ENCODE results near the gene ELP1. TPM values are rescaled to one million over a fixed set of nuclear protein-coding genes. Genes with fewer than 3 reads are reported as not detected.

ELP1 gene
- total and polyA plus RNA-seq, 4 donors = 4.3 to 20.0 (median 16.7) TPM

Other genes with a start within 250 kb of the ELP1 start
- not detected for gene ACTL7B, start 78.1 kb downstream of the ELP1 start, total RNA-seq
- not detected for gene ACTL7B, start 78.1 kb downstream of the ELP1 start, polyA plus RNA-seq
- gene ACTL7A, start 71.9 kb downstream of the ELP1 start, total RNA-seq = not detected
- not detected for gene ACTL7A, start 71.9 kb downstream of the ELP1 start, polyA plus RNA-seq
- 10 to 100 TPM in 1 of 2 donors, 1 to 10 TPM in 1; 8.3 to 11.1 TPM for gene ABITRAM, start 276 bp upstream of the ELP1 start, total RNA-seq
- gene ABITRAM, start 276 bp upstream of the ELP1 start, polyA plus RNA-seq = 10 to 100 TPM in 1 of 2 donors, 1 to 10 TPM in 1; 8.9 to 20.4 TPM
- gene CTNNAL1, start 79.4 kb upstream of the ELP1 start, total RNA-seq = 10 to 100 TPM; 41.5 to 44.2 TPM
- gene CTNNAL1, start 79.4 kb upstream of the ELP1 start, polyA plus RNA-seq = 10 to 100 TPM; 59.1 to 72.4 TPM
- 10 to 100 TPM; 49.4 to 60.1 TPM for gene TMEM245, start 185.8 kb upstream of the ELP1 start, total RNA-seq
- gene TMEM245, start 185.8 kb upstream of the ELP1 start, polyA plus RNA-seq = 10 to 100 TPM; 10.1 to 23.4 TPM
- 1 to 10 TPM in 1 of 2 donors, under 1 TPM in 1; 0.29 to 1.9 TPM for gene FRRS1L, start 233.1 kb upstream of the ELP1 start, total RNA-seq
- gene FRRS1L, start 233.1 kb upstream of the ELP1 start, polyA plus RNA-seq = under 1 TPM in 1 of 2 donors, not detected in 1; under 0.01 TPM